GM23248 (cell line): ENCODE measurements around the gene CDCA5. TPM values are rescaled to one million over a fixed set of nuclear protein-coding genes. Genes with fewer than 3 reads are reported as not detected.

Source experiments
- DNase-seq: peaks from one replicate; pipeline ENCODE4 v3.0.0-alpha.2; 2015
- H2AFZ ChIP-seq: fragments of 200-600 bp; sonication (generic); 2 replicates; pipeline ENCODE4 v1.6.1; 2016; ENCODE audit warnings: antibody characterized with exemption
- H3F3A ChIP-seq: fragments of 200-600 bp; sonication (generic); 2 replicates; pipeline ENCODE4 v1.6.1; 2016; ENCODE audit warnings: mild to moderate bottlenecking, antibody characterized with exemption, mixed run types; ENCODE audit not compliant: insufficient read depth
- H3K27ac ChIP-seq: fragments of 200-600 bp; sonication (generic); 2 replicates; pipeline ENCODE4 v1.5.1; 2016; ENCODE audit warnings: mild to moderate bottlenecking
- H3K27me3 ChIP-seq: fragments of 200-600 bp; sonication (generic); replicated peaks from 2 replicates; pipeline ENCODE4 v1.6.1; 2016; ENCODE audit warnings: mild to moderate bottlenecking; ENCODE audit not compliant: insufficient read depth
- H3K36me3 ChIP-seq: fragments of 200-600 bp; sonication (generic); 2 replicates; pipeline ENCODE4 v1.6.1; 2016; ENCODE audit warnings: low read depth, mild to moderate bottlenecking
- H3K4me1 ChIP-seq: fragments of 200-600 bp; sonication (generic); 2 replicates; pipeline ENCODE4 v1.6.1; 2016; ENCODE audit warnings: mild to moderate bottlenecking; ENCODE audit not compliant: insufficient read depth
- H3K4me2 ChIP-seq: fragments of 200-600 bp; sonication (generic); one replicate; pipeline ENCODE4 v1.6.1; 2016; ENCODE audit warnings: mild to moderate bottlenecking; ENCODE audit not compliant: unreplicated experiment
- H3K4me3 ChIP-seq: fragments of 200-600 bp; sonication (generic); 2 replicates; pipeline ENCODE4 v1.5.1; 2016; ENCODE audit warnings: mild to moderate bottlenecking
- H3K79me2 ChIP-seq: fragments of 200-600 bp; sonication (generic); 2 replicates; pipeline ENCODE4 v1.6.1; 2016; ENCODE audit warnings: mild to moderate bottlenecking; ENCODE audit not compliant: insufficient read depth
- H3K9ac ChIP-seq: fragments of 200-600 bp; sonication (generic); 2 replicates; pipeline ENCODE4 v1.6.1; 2016; ENCODE audit warnings: mild to moderate bottlenecking
- H3K9me2 ChIP-seq: fragments of 200-600 bp; sonication (generic); 2 replicates; pipeline ENCODE4 v1.6.1; 2016; ENCODE audit warnings: mixed run types, mild to moderate bottlenecking, moderate library complexity; ENCODE audit not compliant: insufficient read depth
- H3K9me3 ChIP-seq: fragments of 200-600 bp; sonication (generic); one replicate; pipeline ENCODE4 v1.6.1; 2017; ENCODE audit warnings: low read depth
- H4K20me1 ChIP-seq: fragments of 200-600 bp; sonication (generic); 2 replicates; pipeline ENCODE4 v1.6.0; 2016; ENCODE audit not compliant: insufficient read depth
- EZH2 ChIP-seq: fragments of 200-600 bp; sonication (generic); IDR thresholded peaks from 2 replicates; pipeline ENCODE4 v1.6.1; 2018; ENCODE audit warnings: antibody characterized with exemption, mild to moderate bottlenecking; ENCODE audit not compliant: insufficient read depth, poor library complexity, severe bottlenecking
- EZH2phosphoT487 ChIP-seq: fragments of 200-600 bp; sonication (generic); IDR thresholded peaks from 2 replicates; pipeline ENCODE4 v1.6.1; 2018; ENCODE audit warnings: antibody characterized with exemption, moderate library complexity, mild to moderate bottlenecking, low read depth; ENCODE audit not compliant: insufficient read depth
- WGBS, 2 experiments: methylation state at CpG; one replicate each; pipeline ENCODE4 v1.1.6; 2015 to 2017; ENCODE audit warnings: low lambda C conversion rate in 2 of 2, low coverage in 1 of 2; ENCODE audit errors: missing lambda C conversion rate in 2 of 2; 5-methylcytosine and 5-hydroxymethylcytosine counted together
- in situ Hi-C: fragments of 300-500 bp; cut with MboI; formaldehyde crosslinking; loops from 2 replicates; pipeline ENCODE4 v1.15.0; 2020
- polyA plus RNA-seq: library from polyadenylated mRNA; unstranded; fragments of >200 nt; fragmentation: Nextera tagmentation; extraction: Ambion mirVana; gene quantifications from 2 replicates; pipeline ENCODE4 v1.2.1, GENCODE V29; 2016
- total RNA-seq: library from RNA; depleted of rRNA; stranded (reverse); fragments of >200 nt; shearing (Covaris generic); gene quantifications from 2 replicates; pipeline ENCODE4 v1.2.3, GENCODE V29; 2014

Gene CDCA5
- total and polyA plus RNA-seq, 2 experiments from 2014 or later: 11.9 to 16.8 TPM

DNA sequence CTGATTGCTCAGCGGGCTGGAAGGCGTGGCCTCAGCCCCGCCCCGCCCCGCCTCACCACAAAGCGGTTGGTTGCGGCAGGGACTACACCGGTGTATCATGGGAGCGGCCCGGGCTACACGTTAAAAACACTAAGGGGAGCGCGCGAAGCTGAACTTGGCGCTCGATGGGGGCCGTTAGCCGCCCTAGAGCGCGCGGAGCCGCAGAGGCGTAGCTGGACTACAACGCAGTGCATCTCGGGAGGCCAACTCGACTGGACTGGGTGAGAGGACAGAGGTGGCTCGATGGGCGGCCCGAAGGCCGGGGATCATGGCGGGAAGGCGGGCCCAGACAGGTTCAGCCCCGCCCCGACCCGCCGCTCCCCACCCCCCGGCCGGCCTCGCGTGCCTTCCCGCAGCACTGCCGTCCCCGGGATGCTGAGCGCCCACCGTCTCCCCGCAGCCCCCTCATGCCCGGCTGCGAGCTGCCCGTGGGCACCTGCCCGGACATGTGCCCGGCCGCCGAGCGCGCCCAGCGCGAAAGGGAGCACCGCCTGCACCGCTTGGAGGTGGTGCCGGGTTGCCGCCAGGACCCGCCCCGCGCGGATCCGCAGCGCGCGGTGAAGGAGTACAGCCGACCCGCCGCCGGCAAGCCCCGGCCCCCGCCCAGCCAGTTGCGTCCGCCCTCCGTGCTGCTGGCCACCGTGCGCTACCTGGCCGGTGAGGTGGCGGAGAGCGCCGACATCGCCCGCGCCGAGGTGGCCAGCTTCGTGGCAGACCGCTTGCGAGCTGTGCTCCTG lies 42.8 kb downstream of the CDCA5 start, which contains the start of gene SAC3D1:
SAC3D1 (plus strand) TSS at position 364 of the 776 bp plus-strand sequence; CDS start at position 447, 83 bp downstream.
- Histone ChIP-seq H3K4me3 (peak within 1 kb of the TSS; percentile 75), H3K27me3 (no peaks in the 10 kb centered on the region), H3K27ac (peak within 1 kb of the TSS; percentile 76), H3K36me3 (no peaks in the 10 kb centered on the region), H4K20me1 (no peaks in the 10 kb centered on the region), H3K79me2 (peaks cover 13% of the 10 kb centered on the region), H2AFZ (peak within 1 kb of the TSS; percentile 77), H3K9me2 (no peaks in the 10 kb centered on the region), H3K4me1 (no peaks in the 10 kb centered on the region; the same call in 1 of the 2 replicates), H3F3A (peaks cover 11% of the 10 kb centered on the region), H3K9ac (peak within 1 kb of the TSS; percentile 76), H3K4me2 (peak within 1 kb of the TSS; percentile 79), H3K9me3 (no peaks in the 10 kb centered on the region)
- 0 to 1% methylated on average over 58 to 82 of the region's 91 CpGs for WGBS, 2 experiments
- DNase-seq: peak; percentile 96
- no peak for TF ChIP-seq EZH2phosphoT487
- no peak for TF ChIP-seq EZH2
- in situ Hi-C loops: no loop called here

DNA sequence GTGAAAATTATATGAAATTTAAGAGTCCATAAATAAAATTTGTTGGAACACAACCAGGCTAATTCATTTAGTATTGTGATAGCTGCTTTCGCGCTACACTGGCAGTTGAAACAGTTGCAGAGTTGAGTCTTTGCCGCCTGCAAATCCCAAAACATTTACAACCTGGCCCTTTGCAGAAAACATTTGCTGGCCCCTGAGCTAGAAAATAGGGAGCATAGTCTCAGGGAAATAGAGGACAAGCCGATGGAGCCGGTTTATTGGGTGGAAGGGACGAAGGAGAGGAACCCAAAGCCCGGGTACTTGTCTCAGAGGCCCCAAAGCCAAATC lies 43.4 kb downstream of the CDCA5 start:
- no peak for DNase-seq
- peaks cover 13% of the 10 kb centered on the region for H3K79me2 ChIP-seq
- in situ Hi-C loops: no loop called here
- no peaks in the 10 kb centered on the region for H3K27me3 ChIP-seq
- H3K36me3 ChIP-seq: no peaks in the 10 kb centered on the region; the same call in 1 of the 2 replicates
- H3K4me1 ChIP-seq: no peaks in the 10 kb centered on the region; the same call in 1 of the 2 replicates
- TF ChIP-seq EZH2phosphoT487 (no peak), EZH2 (no peak)
- H3K27ac ChIP-seq: peak overlapping the region; percentile 76
- H3F3A ChIP-seq: peaks cover 11% of the 10 kb centered on the region
- peak overlapping the region; percentile 75 for H3K4me3 ChIP-seq
- WGBS, 2 experiments: 31% methylated on average over 7 of the region's 7 CpGs
- no peaks in the 10 kb centered on the region for H4K20me1 ChIP-seq
- no peaks in the 10 kb centered on the region for H3K9me3 ChIP-seq
- peak overlapping the region; percentile 77 for H2AFZ ChIP-seq
- no peaks in the 10 kb centered on the region for H3K9me2 ChIP-seq
- peak overlapping the region; percentile 76 for H3K9ac ChIP-seq
- H3K4me2 ChIP-seq: peak overlapping the region; percentile 79

DNA sequence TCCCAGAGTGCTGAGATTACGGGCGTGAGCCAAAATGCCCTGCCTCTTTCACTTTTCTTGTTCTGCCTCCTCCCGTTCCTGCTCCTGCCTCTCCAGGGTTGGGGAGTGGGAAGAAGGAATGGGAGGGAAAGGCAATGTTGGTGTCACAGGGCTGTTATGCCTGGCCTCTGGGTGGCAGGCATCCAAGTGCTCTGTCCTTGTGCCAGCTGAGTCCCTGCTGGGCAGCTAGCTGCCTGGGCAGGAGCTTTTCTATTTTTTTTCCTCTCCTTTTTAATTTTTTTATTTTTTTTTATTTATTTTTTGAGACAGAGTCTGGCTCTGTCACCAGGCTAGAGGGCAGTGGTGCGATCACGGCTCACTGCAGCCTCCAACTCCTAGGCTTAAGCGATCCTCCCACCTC lies 46.9 kb downstream of the CDCA5 start:
- H3K4me1 ChIP-seq: no peaks in the 10 kb centered on the region; the same call in 1 of the 2 replicates
- H3K9ac ChIP-seq: no peak overlapping the region
- 88 to 92% methylated on average over 6 of the region's 6 CpGs for WGBS, 2 experiments
- H3K9me2 ChIP-seq: no peaks in the 10 kb centered on the region
- no peaks in the 10 kb centered on the region for H4K20me1 ChIP-seq
- peaks cover 11% of the 10 kb centered on the region for H3F3A ChIP-seq
- H3K36me3 ChIP-seq: no peaks in the 10 kb centered on the region; the same call in 1 of the 2 replicates
- H3K4me2 ChIP-seq: no peak overlapping the region
- no peaks in the 10 kb centered on the region for H3K27me3 ChIP-seq
- TF ChIP-seq EZH2phosphoT487 (no peak), EZH2 (no peak)
- H3K27ac ChIP-seq: no peak overlapping the region
- in situ Hi-C loops: no loop called here
- no peaks in the 10 kb centered on the region for H3K9me3 ChIP-seq
- no peak overlapping the region for H2AFZ ChIP-seq
- no peak overlapping the region for H3K4me3 ChIP-seq
- DNase-seq: no peak
- peaks cover 3% of the 10 kb centered on the region for H3K79me2 ChIP-seq

DNA sequence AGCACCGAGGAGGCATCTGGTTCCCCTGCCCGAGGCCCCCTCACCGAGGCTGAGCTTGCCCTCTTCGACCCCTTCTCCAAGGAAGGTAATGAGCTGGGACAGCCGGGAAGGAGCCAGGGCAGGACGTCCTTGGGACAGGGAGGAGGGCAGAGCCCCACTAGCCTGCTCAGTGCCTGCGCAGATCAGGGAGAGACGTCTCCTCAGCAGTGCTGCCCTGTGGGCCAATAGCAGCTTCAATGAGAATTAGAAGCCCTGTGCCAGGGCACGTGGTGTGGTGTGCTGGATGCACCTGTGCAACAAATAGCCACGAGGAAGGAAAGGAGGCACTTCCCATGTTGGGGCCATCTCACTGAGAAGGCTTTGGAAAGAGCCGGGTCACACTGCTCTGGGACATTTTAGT lies 48.3 kb downstream of the CDCA5 start:
- WGBS, 2 experiments: 68 to 73% methylated on average over 11 of the region's 11 CpGs
- H3K79me2 ChIP-seq: no peaks in the 10 kb centered on the region
- no peaks in the 10 kb centered on the region for H4K20me1 ChIP-seq
- H3K36me3 ChIP-seq: no peaks in the 10 kb centered on the region; the same call in 1 of the 2 replicates
- H3F3A ChIP-seq: peaks cover 11% of the 10 kb centered on the region
- no peaks in the 10 kb centered on the region; the same call in 1 of the 2 replicates for H3K4me1 ChIP-seq
- no peaks in the 10 kb centered on the region for H3K9me3 ChIP-seq
- H3K4me3 ChIP-seq: no peak overlapping the region
- H3K9me2 ChIP-seq: no peaks in the 10 kb centered on the region
- no peak for TF ChIP-seq EZH2phosphoT487
- no peak for TF ChIP-seq EZH2
- H3K27me3 ChIP-seq: no peaks in the 10 kb centered on the region
- in situ Hi-C loops: no loop called here
- H2AFZ ChIP-seq: no peak overlapping the region
- no peak overlapping the region for H3K27ac ChIP-seq
- DNase-seq: no peak
- H3K9ac ChIP-seq: no peak overlapping the region
- no peak overlapping the region for H3K4me2 ChIP-seq
